Thyroid gland (tissue), 4 donors: Measurements from ENCODE around the gene RADIL. TPM values are rescaled to one million over a fixed set of nuclear protein-coding genes. Genes with fewer than 3 reads are reported as not detected.

Experiments
- DNase-seq, 2 donors: peaks; one replicate each; pipeline ENCODE4 v3.0.0-alpha.2; 2019
- H3K27ac ChIP-seq, 3 donors: fragments of 200-600 bp; sonication (generic); 1 replicate in 2 of 3; 2 replicates in 1 of 3; pipeline ENCODE4 v1.5.1; 2016 to 2019; ENCODE audit warnings: mild to moderate bottlenecking in 1 of 3, moderate library complexity in 1 of 3
- H3K27me3 ChIP-seq: fragments of 200-600 bp; sonication (generic); one replicate; pipeline ENCODE4 v1.5.1; 2019
- H3K36me3 ChIP-seq, 2 donors: fragments of 200-600 bp; sonication (generic); one replicate each; pipeline ENCODE4 v1.5.1; 2016 to 2019
- H3K4me1 ChIP-seq, 2 donors: fragments of 200-600 bp; sonication (generic); one replicate each; pipeline ENCODE4 v1.5.1; 2017 to 2019
- H3K4me3 ChIP-seq, 3 donors: fragments of 200-600 bp; sonication (generic); replicated peaks in 1 of 3; 1 replicate in 2 of 3; 2 replicates in 1 of 3; pipeline ENCODE4 v1.5.1; 2016; ENCODE audit warnings: mild to moderate bottlenecking in 1 of 3
- H3K9me3 ChIP-seq: fragments of 200-600 bp; sonication (generic); one replicate; pipeline ENCODE4 v1.5.1; 2017
- CTCF ChIP-seq, 6 experiments: fragments of 200-600 bp in 3 of 6; fragments of 450-650 bp in 3 of 6; sonication (generic) in 3 of 6; IDR thresholded peaks; one replicate each; pipeline ENCODE4 v1.5.1; 2016 to 2019; ENCODE audit warnings: antibody characterized with exemption in 6 of 6, mild to moderate bottlenecking in 2 of 6, inconsistent platforms in 1 of 6, moderate library complexity in 1 of 6
- POLR2A ChIP-seq, 2 donors: fragments of 450-650 bp; IDR thresholded peaks; one replicate each; pipeline ENCODE4 v1.6.1; 2017; ENCODE audit warnings: antibody characterized with exemption in 2 of 2, mild to moderate bottlenecking in 2 of 2, moderate library complexity in 1 of 2
- WGBS, 2 donors: methylation state at CpG; one replicate each; pipeline ENCODE4 v1.1.5; 2017; 5-methylcytosine and 5-hydroxymethylcytosine counted together
- intact Hi-C: fragments of 100-400 bp; cut with DNase I; formaldehyde crosslinking; loops from one replicate; pipeline ENCODE4 v1.15.1; 2023
- total RNA-seq, 4 donors: library from RNA; depleted of rRNA; stranded (reverse); fragments of >200 nt; gene quantifications; one replicate each; pipeline ENCODE4 v1.2.3, GENCODE V29; 2016

Gene RADIL
- total RNA-seq, 4 donors from 2014 or later, result 4.9 to 11.1 (median 7.1) TPM

- no peaks in the 10 kb centered on the region for H3K9me3 ChIP-seq
- no peak overlapping the region for H3K4me3 ChIP-seq
- peaks cover 23 to 29% of the 10 kb centered on the region in 2 donors for H3K36me3 ChIP-seq
- DNase-seq, result no peak
- H3K27me3 ChIP-seq, result no peaks in the 10 kb centered on the region
- TF ChIP-seq POLR2A (IDR thresholded peaks at IDR 0.05), result no peak
- TF ChIP-seq CTCF (IDR thresholded peaks at IDR 0.05), result no peak
- WGBS, 2 donors, result 89 to 93% methylated on average over 37 of the region's 37 CpGs
- intact Hi-C loops, result no loop called here
- H3K27ac ChIP-seq, result no peak overlapping the region
- H3K4me1 ChIP-seq, result peaks cover 5 to 19% of the 10 kb centered on the region in 2 donors
Measured at GRCh38 chr7:4766666-4767519, 116.6 kb downstream of the RADIL start.

DNA sequence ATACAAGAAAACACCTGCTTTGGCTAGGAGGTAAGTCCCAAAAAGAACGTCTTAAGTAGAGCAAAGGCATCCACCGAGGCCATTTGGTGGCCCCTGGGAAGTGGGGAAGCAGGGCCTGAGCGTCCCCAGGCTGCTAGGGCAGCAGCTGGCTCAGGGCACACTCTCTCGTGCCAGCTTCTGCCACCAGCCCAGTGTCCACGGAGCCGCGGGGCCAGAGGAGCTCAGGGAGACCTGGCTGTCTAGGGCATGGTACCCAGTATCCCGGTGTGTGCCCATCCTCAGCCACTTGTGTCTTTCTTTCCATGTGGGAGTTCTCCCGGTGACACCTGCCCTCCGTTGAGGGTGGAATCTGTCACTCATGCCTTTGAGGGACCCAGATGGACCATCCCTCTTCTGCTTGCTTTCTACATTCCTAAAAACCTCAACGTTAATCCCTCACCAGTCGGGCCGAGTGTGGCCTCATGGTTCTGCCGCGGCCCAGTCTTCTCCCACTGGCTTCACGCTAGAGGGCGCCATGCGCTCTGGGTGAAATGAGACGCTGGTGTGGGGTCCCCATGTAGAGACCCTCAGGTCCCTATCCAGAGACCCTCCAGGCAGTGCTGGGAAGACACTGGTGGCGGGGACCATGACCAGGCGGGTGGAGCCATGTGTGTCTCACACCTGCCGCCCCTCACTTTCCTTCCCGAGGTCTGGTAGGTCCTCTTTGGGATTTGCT lies 117.6 kb downstream of the RADIL start:
- Histone ChIP-seq H3K36me3 (peaks cover 29 to 38% of the 10 kb centered on the region in 2 donors), H3K9me3 (no peaks in the 10 kb centered on the region), H3K27ac (no peak overlapping the region), H3K27me3 (no peaks in the 10 kb centered on the region), H3K4me3 (no peak overlapping the region), H3K4me1 (peaks cover 5 to 19% of the 10 kb centered on the region in 2 donors)
- intact Hi-C loops, result no loop called here
- WGBS, 2 donors, result 79 to 84% methylated on average over 23 of the region's 23 CpGs
- TF ChIP-seq POLR2A (IDR thresholded peaks at IDR 0.05) (no peak), CTCF (IDR thresholded peaks at IDR 0.05) (no peak)
- no peak for DNase-seq

- peaks cover 37 to 49% of the 10 kb centered on the region in 2 donors for H3K36me3 ChIP-seq
- TF ChIP-seq POLR2A (IDR thresholded peaks at IDR 0.05), result no peak
- no peak for TF ChIP-seq CTCF (IDR thresholded peaks at IDR 0.05)
- H3K4me1 ChIP-seq, result peaks cover 0 to 12% of the 10 kb centered on the region in 2 donors
- H3K27me3 ChIP-seq, result no peaks in the 10 kb centered on the region
- DNase-seq, result no peak
- 84 to 92% methylated on average over 23 to 32 of the region's 35 CpGs for WGBS, 2 donors
- intact Hi-C loops, result no loop called here
- no peak overlapping the region for H3K4me3 ChIP-seq
- no peak overlapping the region for H3K27ac ChIP-seq
- H3K9me3 ChIP-seq, result no peaks in the 10 kb centered on the region
Measured at GRCh38 chr7:4764402-4765007, 119.0 kb downstream of the RADIL start.

DNA sequence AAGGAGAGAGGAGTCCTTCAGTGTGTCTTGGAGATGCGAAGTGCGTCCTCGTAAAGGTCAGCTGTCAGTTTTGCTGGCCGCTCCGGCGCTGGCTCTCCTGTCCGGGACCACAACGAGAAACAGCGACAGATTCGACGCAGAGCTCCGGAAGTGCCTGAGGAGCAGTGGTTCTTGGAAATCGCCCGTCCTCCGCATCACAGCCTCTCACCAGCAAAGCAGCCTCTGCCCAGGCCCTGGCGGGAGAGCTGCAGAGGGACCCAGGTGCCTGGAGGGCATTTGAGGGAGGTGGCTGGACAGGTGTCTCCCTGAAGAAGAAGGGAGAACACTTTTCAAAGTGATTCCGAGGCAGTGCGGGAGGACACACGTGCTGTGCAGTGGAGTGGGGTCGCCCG lies 119.7 kb downstream of the RADIL start:
- 96% methylated on average over 20 to 21 of the region's 21 CpGs for WGBS, 2 donors
- TF ChIP-seq POLR2A (IDR thresholded peaks at IDR 0.05) (no peak), CTCF (IDR thresholded peaks at IDR 0.05) (no peak)
- Histone ChIP-seq H3K27me3 (no peaks in the 10 kb centered on the region), H3K27ac (no peak overlapping the region), H3K4me1 (peaks cover 0 to 5% of the 10 kb centered on the region in 2 donors), H3K4me3 (no peak overlapping the region), H3K36me3 (peaks cover 43 to 56% of the 10 kb centered on the region in 2 donors), H3K9me3 (no peaks in the 10 kb centered on the region)
- no peak for DNase-seq
- intact Hi-C loops, result no loop called here
